GM18909 (cell line): ENCODE data around the gene CAMK2N2.

Experiments
- ATAC-seq: cut with Tn5 transposase; IDR thresholded peaks from one replicate; pipeline ENCODE4 v1.9.1; 2021; ENCODE audit warnings: mild to moderate bottlenecking; ENCODE audit not compliant: unreplicated experiment, poor library complexity

The CAMK2N2 gene

DNA sequence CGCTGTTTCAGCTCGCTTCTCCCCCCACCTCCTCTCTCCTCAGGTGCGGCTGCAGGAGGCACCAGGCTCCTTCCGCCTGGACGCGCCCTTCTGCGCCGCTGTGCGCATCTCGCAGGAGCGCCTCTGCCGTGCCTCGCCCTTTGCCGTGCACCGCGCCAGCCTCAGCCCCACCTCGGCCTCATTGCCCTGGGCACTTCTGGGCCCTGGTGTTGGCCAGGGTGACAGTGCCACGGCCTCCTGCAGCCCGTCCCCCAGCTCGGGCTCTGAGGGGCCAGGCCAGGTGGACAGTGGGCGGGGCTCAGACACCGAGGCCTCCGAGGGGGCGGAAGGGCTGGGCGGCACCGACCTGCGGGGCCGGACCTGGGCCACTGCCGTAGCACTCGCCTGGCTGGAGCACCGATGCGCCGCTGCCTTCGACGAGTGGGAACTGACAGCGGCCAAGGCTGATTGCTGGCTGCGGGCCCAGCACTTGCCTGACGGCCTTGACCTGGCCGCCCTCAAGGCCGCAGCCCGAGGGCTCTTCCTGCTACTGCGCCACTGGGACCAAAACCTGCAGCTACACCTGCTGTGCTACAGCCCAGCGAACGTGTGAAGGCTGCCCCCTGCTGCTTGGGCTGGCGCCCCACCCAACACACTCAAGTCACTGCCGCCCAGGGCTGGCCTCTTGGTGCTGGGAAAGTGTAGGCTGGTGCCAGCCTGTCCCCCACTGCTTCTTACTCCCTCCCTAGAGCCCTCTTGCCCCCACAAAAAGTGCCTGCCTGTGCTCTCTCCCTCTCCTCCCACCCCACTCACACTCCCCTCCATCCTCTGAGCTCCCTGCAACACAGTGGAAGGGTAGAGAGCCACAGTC lies 19.7 kb downstream of the CAMK2N2 start:
- no peak for ATAC-seq

DNA sequence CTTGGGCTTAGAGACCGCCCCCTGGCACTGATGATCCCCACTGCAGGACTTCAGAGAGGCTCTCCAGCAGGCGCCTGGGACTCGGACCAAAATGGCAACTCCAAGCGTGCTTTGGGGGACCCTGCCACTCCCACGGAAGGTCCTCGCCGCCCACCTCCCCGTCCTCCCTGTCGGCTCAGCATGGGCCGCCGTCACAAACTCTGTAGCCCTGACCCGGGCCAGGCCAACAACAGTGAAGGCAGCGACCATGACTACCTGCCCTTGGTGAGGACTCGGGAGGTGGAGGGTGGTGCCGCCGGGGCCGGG lies 20.3 kb downstream of the CAMK2N2 start:
- no peak for ATAC-seq

DNA sequence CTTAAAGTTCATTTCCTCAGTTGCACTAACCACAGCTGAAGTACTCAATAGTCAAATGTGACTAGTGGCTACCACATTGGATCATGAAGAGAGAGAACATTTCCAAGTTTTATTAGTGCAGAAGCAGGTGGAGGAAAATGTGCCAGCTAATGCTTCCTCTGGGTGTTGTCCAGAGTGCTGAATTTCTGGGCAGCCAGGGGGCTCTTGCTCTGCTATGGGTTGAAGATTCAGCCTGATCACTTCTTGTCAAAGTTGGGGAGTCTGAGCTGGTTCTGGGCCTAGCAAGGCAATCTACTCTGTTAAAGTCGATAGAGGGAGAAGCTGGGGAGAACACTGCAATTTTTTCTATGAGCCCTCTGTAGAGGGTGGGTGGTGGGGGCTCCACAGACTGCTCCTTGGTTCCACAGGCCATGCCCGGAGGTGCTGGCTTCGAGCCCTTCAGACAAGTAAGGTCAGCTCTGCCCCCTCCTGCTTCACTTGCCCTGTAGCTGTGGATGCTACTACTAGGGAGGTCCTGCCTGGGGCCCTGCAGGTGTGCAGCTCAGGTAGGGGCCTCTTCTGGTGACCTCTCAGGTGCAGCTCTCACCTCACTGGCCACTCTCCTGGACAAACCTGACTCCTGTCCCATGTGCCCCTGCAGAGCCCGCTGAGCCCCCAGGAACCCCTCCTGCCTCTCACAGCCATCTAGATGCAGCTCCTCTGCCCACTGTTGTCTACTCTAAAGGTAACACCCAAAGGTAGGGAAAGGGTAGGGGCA lies 20.8 kb downstream of the CAMK2N2 start:
- ATAC-seq = no peak

DNA sequence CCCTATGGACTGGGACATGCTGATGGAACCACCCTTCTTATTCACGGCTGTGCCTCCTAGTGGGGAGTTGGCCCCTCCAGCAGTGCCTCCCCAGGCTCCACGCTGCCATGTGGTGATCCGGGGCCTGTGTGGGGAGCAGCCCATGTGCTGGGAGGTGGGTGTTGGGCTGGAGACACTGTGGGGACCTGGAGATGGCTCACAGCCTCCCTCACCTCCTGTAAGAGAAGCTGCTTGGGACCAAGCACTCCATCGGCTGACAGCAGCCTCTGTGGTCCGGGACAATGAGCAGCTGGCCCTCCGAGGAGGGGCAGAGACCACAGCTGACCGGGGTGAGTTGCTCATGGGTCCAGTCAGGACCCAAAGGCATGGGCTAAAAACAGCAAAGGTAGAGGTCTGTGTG lies 21.6 kb downstream of the CAMK2N2 start:
- no peak for ATAC-seq

DNA sequence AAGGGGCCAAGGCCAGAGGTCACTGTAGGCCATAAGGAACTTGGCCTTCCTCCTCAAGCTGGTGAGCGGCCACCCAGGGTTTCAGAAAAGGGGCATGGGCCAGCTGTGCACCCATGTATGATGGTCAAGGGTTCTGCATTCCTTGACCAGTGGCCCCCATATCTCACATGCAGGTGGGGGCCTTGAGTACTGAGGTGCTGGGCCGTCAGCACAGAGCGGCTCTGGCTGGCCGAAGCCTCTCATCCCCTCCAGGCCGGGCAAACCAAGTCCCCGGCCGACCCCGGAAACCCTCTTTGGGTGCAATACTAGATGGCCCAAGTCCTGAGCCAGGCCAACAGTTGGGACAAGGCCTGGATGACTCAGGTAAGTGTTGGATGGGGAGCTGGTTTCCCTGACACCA lies 22.1 kb downstream of the CAMK2N2 start:
- ATAC-seq = no peak

DNA sequence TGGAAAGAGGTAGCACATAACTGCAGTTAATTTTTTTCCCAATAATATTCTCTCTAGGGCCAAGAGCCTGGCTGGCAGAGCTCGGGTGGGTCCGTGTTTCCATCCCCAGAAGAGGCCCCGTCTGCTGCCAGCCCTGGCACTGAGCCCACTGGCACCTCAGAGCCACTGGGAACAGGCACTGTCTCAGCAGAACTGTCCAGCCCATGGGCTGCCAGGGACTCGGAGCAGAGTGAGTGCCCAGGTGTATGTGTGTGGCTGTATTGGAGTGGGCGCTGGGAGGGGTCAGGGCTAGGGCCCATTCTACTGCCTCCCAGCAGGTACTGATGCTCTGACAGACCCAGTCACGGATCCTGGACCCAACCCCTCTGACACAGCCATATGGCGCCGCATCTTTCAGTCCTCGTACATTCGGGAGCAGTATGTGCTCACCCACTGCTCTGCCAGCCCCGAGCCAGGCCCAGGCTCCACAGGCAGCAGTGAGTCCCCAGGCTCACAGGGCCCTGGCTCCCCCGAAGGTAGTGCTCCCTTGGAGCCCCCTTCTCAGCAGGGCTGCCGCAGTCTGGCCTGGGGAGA lies 23.0 kb downstream of the CAMK2N2 start:
- ATAC-seq = no peak

DNA sequence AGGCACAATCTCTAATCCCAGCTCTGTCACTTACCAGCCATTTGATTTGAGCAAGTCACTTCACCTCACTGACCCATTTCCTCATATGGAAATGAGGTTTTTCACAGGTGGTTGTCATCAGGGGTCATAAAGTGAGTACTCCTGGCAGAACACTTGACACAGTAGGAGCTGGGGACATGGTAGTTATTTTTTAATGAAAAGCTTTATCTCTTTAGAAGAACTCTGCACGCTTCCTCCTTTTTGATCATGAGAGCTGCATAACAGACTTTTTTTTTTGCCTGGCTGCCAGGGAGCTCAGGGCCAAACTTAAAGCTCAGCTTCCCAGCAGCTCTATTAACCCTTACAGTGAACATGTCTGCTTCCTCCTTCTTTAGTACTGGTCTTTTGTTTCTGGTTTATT lies 23.5 kb downstream of the CAMK2N2 start:
- no peak for ATAC-seq

DNA sequence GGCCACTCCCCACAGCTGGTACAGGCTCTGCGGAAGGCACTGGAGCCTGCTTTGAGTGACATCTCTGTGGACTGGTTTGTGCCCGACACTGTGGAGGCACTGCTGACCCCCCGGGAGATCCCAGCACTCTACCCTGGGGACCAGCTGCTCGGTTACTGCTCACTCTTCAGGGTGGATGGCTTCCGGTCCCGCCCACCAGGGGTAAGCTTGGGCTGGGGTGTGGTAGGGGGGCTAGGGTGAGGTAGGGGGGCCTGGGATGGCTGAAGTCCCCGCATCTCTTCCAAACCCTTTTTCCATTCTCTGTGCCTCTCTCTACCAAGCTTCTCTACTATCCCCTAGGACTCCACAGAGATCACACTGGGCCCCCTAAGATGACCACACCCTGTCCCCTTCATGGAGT lies 24.1 kb downstream of the CAMK2N2 start:
- ATAC-seq = no peak

DNA sequence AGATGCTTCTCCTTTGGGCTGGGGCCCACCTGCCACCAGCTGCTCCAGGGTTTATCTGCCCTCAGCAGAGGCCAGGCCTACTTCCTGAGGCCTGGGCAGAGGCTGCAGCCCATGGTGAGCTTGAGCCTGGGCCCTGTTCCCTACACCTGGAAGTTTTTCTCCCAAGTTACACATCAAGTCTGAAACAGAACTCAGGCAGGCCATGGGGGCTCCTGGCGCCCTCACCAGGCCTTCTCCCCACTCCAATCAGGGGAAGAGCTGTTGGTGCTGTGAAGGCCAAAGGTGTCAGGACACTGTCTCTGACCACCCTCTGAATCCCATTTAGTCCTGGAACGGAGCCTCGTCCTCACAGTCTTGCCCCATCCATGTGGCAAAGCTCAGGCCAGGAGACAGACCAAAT lies 24.7 kb downstream of the CAMK2N2 start:
- no peak for ATAC-seq

DNA sequence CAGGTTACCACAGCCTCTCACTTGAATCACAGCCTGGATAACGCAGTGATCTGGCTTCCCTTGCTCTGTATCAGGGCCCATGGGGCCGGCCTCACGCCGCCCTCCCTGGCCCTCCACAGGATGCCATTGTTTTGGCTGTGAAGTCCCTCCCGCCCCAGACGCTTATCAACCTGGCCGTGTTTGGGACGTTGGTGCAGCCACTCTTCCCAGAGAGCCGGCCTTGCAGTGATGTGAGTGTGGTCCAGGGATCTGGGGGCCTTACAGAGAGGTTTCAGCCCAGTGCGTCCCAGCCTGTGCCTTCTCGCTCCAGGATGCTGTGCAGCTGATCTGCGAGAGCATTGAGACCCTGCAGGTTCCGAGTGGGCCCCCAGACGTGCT lies 25.3 kb downstream of the CAMK2N2 start:
- no peak for ATAC-seq

DNA sequence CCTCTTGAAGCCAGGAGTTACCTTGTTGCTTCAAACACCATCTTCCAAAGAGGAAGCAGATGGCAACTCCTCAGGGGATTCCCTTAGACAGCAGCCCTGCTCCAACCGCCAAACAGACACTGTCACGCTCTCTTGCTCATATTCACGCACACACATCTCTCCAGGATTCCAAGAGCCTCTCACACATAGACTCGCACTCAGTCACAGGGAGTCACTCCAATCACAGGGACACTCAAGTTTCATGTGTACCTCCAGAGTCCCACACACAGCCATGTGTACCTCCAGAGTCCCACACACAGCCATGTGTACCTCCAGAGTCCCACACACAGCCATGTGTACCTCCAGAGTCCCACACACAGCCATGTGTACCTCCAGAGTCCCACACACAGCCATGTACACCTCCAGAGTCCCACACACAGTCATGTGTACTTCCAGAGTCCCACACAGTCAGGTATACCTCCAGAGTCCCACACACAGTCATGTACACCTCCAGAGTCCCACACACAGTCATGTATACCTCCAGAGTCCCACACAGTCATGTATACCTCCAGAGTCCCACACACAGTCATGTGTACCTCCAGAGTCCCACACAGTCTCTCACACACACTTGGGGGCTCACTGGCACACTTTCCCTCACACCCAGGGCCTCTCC lies 25.8 kb downstream of the CAMK2N2 start:
- ATAC-seq = no peak

DNA sequence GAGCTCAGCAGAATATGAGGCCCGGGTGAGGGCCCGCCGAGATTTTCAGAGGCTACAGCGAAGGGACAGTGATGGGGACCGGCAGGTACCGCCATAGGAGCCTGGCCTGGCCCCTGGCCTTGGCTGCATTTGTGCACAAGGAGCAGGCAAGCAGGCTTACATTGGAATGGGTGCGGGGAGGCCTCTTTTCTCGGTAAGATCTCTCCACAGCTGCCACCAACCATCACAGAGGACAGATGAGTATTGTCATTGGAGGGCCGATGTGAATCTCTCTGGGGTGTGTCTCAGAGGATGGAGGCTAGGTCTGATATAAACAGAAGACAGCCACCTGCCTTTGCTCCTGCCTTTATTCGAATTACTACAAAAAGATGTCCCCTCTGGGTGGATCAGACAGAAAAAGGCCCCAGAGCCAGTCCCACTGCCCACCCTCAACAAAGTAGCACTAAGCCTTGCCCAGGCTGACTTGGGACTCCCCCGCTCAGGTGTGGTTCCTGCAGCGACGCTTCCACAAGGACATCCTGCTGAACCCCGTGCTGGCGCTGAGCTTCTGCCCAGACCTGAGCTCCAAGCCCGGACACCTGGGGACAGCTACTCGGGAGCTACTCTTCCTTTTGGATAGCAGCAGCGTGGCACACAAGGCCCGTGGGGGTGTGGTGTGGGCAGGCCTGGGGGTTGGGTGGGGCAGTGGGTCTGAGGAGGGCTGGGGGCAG lies 26.5 kb downstream of the CAMK2N2 start:
- ATAC-seq = no peak

DNA sequence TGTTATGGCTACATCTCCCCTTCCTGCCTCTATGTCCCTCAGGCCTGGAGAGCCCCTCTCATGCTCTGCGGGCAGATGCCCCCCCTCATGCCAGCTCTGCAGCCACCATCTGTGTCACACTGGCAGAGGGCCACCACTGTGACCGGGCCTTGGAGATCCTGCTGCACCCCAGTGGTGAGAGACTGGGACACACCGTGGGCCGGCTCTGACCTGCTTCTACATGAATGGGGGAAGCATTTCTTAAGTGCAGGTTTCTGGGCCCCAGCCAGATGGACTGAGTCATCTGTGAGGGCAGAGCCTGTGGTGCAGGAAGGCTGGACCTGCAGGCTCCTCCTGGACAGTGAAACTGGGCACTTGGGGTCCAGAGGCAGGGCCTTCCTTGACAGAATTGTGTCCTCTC lies 27.1 kb downstream of the CAMK2N2 start:
- ATAC-seq = no peak

DNA sequence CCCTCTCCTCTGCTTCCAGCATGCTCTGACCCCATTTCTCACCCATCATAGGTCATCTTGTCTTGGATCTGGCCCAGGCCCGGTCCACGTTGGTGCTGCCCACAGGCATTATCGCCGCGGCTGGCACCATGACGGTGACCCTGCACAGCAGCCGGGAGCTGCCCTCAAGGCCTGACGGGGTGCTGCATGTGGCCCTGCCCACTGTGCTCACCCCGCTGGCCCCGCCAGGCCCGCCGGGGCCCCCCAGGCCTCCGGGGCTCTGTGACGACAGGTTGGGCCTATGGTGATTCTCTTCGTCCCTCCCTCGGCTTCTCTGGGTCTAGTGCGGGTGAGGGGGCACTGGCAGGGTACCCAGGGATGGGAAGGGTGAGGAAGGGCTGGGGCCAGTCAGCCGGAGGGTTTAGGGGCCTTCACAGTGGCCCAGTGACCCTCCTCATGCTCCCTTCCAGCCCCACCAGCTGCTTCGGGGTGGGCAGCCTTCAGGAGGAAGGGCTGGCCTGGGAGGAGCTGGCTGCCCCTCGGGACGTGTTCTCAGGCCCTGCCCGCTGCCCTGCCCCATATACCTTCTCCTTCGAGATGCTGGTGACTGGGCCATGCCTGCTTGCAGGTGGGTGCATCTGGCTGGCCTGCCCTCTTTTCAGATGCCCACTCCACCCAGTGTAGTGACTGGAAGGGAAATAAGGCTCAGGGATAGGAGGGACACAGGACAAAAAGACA lies 28.1 kb downstream of the CAMK2N2 start:
- no peak for ATAC-seq

DNA sequence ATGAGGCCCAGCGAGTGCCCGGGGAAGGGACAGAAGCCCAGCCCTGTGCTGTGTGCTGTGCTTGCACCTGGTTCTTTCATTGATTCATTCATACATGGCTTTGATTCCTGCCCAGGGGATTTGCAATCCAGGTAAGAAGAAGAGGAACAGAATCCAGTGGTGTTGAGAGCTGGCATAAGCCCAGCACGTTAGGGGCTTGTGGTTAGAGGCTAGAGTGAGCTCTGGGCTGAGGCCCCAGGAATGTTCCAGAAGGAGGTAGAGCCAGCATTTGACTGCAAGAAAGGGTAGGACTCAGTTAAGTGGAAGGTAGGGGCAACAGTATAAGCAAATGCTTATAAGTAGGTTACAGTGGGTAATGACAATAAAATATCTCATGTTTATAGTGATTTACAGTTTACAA lies 29.7 kb downstream of the CAMK2N2 start:
- ATAC-seq = no peak

DNA sequence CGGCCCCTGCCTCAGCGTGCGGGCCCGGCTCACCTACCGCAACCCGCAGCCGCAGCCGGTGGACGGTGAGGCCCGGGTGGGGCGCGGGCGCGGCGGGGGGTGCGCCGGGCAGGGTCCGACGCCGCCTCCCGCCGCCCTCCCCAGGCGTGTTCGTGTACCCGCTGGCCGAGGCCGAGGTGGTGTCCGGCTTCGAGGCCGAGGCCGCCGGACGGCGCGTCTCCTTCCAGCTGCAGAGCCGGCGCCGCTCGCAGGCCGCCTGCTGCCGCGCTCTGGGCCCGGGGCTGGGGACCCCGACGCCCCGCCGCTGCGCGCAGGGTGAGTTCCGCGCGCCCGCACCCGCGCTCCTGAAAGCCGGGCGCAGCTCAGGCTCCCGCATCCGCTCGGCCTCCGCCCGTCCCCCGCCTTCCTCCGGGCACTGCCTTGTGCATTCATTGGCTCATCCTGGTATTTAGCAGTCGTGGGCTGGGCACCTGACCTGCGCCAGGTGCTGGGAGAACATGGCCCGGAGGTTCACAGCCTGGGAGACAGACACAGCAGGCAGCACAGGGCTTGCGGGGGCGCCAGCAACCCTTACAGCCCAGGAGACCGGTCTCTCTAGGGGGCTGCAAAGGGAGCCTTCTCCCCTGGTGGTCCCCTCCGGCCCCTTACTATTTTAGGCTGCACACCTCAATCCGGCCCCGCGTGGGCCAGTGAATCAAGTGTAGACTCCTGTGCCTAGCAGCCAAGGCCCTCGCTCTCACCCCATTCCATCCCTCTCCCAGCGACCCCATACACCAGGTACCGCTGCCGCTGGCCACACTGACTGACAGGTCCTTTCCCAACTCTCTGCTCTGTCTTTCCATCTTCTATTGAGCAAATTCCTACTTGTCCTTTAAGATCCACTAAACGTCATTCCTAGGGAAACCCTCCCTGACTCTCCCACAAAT lies 30.5 kb downstream of the CAMK2N2 start:
- ATAC-seq = no peak

DNA sequence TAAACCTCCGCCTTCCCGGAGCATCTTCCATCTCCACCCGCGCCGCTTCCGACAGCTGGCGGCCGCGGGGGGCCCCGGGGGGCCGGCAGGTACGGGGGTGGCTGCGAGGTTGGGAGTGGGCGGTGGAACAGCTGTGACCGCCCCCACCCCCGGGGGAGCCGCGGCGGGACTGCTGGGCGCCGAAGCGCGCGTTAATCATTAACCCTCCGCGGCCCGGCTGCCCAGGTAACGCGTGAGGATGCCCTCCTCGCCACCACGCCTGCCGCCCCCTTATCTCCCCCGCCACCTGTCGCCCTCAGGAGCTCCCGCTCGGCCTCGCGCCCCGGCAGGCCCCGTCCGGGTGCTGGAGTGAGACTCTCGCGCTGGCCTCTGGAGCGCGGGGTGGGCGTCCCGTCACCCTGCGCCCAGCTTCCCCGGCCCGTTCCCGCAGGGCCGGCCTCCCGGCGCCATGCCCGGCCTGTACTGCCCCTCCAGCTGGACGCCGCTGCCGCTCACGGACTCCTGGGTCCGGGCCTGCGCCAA lies 31.2 kb downstream of the CAMK2N2 start:
- ATAC-seq = no peak

DNA sequence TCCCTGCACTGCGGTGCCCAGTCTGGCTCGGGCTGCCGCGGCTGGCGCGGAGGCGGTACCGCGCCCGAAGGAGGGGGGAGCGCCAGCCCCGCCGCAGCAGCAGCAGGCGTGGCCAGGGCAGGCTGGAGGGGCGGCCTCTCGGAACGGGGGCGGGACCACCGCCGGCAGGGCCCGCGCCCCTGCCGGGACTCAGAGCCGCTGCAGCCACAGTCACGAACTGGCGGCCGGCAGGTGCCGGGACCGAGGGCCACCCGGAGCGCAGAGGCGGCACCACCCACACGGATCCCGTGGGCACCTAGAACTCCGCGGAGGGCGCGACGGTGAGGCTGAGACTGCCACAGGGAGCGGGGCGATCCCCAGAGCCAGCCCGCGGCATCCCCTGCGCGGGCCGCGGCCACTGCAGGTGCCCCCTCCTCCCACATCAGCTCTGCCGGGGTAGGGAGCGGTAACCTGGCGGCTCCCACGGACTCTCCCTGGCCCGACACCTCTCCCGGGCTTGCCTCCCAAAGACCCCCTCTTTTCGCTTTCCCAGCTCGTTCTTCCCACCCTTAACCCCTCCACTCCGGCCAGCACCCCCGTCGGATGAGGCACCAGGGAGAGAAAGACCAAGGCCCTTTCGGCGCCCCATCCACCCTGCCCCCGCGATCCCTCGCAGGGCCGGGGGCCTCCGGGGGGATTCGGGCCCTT lies 31.8 kb downstream of the CAMK2N2 start, which contains the start of gene VWA5B2:
Gene VWA5B2 (plus strand): TSS at position 192 of the 687 bp plus-strand sequence. CDS start 944 bp downstream, outside the sequence.
- ATAC-seq = peak; percentile 76
